Activated T-cell treated with anti-CD3 and anti-CD28 coated beads for 48 hours (primary cell): ENCODE measurements around the gene CLSTN1.
"Not testable (repeated sequence)": the region's sequence is repeated elsewhere in the genome, so short reads cannot be mapped to it uniquely, and the experiment has no call there.

Source experiments
- DNase-seq: peaks from one replicate; pipeline ENCODE4 v3.0.0-alpha.2; 2020; ENCODE audit warnings: low read depth

The CLSTN1 gene

GRCh38 chr1:9714257-9714718 lies 109.5 kb downstream of the CLSTN1 start:
- DNase-seq, result no peak

- DNase-seq, result not testable (repeated sequence)
Observed at GRCh38 chr1:9712767-9713166, 111.0 kb downstream of the CLSTN1 start.

GRCh38 chr1:9711466-9712020 lies 112.2 kb downstream of the CLSTN1 start:
- no peak for DNase-seq

- no peak for DNase-seq
Observed at GRCh38 chr1:9710037-9710436, 113.7 kb downstream of the CLSTN1 start.

GRCh38 chr1:9706178-9706577 lies 117.6 kb downstream of the CLSTN1 start:
- no peak for DNase-seq

- DNase-seq, result no peak
Observed at GRCh38 chr1:9705337-9706093, 118.2 kb downstream of the CLSTN1 start.

- DNase-seq, result no peak
Observed at GRCh38 chr1:9703681-9704080, 120.1 kb downstream of the CLSTN1 start.

- no peak for DNase-seq
Observed at GRCh38 chr1:9703165-9703509, 120.6 kb downstream of the CLSTN1 start.

GRCh38 chr1:9701665-9702064 lies 122.1 kb downstream of the CLSTN1 start:
- DNase-seq, result no peak

GRCh38 chr1:9700340-9700739 lies 123.4 kb downstream of the CLSTN1 start:
- no peak for DNase-seq

- no peak for DNase-seq
Observed at GRCh38 chr1:9699361-9699760, 124.4 kb downstream of the CLSTN1 start.

GRCh38 chr1:9696793-9697192 lies 127.0 kb downstream of the CLSTN1 start:
- DNase-seq, result no peak

- no peak for DNase-seq
Observed at GRCh38 chr1:9691691-9692090, 132.1 kb downstream of the CLSTN1 start.

- no peak for DNase-seq
Observed at GRCh38 chr1:9691108-9691445, 132.7 kb downstream of the CLSTN1 start.

- no peak for DNase-seq
Observed at GRCh38 chr1:9690440-9691107, 133.2 kb downstream of the CLSTN1 start.

GRCh38 chr1:9689971-9690381 lies 133.8 kb downstream of the CLSTN1 start:
- DNase-seq, result no peak

- DNase-seq, result peak; percentile 81
Observed at GRCh38 chr1:9689011-9689706, 134.6 kb downstream of the CLSTN1 start.

- no peak for DNase-seq
Observed at GRCh38 chr1:9688599-9688998, 135.2 kb downstream of the CLSTN1 start.

GRCh38 chr1:9687874-9688582 lies 135.7 kb downstream of the CLSTN1 start:
- DNase-seq, result no peak

GRCh38 chr1:9687120-9687873 lies 136.5 kb downstream of the CLSTN1 start:
- peak; percentile 66 for DNase-seq

GRCh38 chr1:9684801-9685200 lies 139.0 kb downstream of the CLSTN1 start:
- DNase-seq, result no peak
